GM19023 (cell line): ENCODE measurements around the gene FUT7.
"Not testable (repeated sequence)": the region's sequence is repeated elsewhere in the genome, so short reads cannot be mapped to it uniquely, and the experiment has no call there.

Source experiments
- ATAC-seq: cut with Tn5 transposase; IDR thresholded peaks from one replicate; pipeline ENCODE4 v1.9.1; 2021; ENCODE audit warnings: mild to moderate bottlenecking, moderate library complexity; ENCODE audit not compliant: unreplicated experiment

Gene FUT7

DNA sequence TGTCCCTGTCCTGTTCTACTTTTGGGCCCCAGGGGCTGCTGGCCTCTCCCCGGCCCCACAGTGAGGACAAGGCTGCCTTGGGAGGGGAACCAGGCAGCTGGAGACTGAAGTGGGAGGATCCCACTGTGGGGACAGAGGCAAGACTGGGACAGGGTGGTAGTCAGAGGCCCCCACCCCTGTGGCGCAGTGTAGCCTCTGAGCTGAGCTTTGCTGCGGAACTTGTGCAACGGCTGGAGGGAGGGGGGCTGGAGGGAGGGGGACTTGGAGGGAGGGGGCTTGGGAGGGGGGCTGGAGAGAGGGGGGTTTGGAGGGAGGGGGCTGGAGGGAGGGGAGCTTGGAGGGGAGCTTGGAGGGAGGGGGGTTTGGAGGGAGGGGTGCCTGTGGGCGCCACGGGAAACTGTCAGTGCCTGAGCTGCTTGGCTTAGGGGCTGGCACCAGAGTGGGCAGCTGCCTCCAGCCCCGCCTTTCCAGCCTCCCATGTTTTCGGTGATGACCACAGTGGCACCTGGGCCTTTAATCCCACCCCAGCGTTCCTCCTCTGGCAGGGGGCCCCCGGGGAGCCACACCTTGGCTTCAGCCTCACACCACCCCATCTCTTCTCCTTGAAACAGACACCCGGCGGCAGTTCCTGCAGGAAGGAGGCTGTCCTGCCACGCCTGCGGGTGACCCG is 2.3 kb upstream of the FUT7 start:
- ATAC-seq: no peak

DNA sequence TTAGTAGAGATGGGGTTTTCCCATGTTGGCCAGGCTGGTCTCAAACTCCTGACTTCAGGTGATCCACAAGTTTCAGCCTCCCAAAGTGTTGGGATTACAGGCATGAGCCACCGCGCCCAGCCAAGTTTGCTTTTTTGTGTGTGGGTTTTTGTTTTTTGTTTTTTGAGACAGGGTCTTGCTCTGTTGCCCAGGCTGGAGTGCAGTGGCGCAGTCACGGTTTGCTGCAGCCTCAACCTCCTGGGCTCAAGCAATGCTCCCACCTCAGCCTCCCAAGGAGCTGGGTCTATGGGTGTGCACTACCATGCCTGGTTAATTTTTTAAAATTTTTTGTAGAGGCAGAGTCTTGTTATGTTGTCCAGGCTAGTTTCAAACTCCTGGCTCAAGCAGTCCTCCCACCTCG is 1.6 kb upstream of the FUT7 start:
- not testable (repeated sequence) for ATAC-seq

- ATAC-seq: no peak
Measured at GRCh38 chr9:137032858-137033257, 970 bp upstream of the FUT7 start.

GRCh38 chr9:137030538-137031527 is 1.1 kb downstream of the FUT7 start:
- no peak for ATAC-seq

DNA sequence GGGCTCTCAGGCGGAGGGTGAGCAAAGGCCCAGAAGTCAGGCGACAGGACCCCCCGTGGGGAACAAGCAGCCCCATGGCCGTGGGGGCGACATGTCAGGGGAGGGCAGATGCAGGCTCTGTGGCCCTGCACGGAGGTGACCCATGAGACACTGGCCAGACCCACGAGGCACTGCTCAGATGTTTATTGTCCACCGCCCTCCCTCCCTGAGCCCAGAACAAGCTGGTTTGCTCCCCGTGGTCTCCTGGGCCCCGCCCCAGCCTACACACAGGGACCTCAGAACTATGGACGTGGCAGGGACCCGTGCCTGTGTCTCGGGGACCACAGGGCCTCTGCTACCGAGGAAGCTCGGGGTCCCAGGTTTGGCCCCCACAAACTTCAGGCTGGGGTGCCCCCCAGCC is 1.9 kb downstream of the FUT7 start:
- ATAC-seq: no peak

DNA sequence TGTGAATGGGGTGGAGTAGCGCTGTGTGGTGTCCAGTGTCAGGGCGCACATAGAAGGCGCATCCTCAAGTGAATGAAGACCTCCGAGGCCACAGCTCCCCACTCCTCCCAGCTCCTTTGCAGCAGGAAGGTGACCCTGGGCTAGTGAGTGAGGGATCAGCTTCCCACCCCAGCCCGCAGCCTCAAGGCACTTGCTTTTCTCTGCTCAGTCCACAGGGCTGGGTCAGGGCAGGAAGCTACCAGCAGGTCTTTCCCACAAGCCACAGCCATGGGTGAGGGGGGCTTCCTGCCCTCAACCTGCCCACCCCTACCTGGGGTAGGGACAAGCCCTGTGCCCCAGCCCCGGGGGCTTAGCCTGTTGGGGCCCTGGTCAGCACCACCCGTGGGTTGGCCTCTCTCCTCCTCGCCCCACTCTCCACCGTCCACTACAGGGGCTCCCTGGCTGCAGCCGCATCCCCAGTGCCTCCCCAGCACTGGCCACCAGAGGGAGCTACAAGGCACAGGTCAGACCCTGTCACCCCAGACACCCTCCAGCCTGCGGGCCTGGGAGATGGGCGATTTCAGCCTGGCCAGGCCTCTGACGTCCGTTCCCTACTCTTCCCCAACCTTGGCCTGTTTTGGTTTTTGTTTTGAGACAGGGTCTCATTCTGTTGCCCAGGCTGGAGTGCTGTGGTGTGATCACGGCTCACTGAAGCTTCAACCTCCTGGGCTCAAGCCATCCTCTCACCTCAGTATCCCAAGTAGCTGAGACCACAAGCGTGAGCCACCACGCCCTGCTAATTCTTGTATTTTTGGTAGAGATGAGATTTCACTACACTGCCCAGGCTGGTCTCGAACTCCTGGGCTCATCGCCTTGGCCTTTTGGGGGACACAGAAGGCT is 2.6 kb downstream of the FUT7 start:
- ATAC-seq: no peak

- peak; percentile 37 for ATAC-seq
Measured at GRCh38 chr9:137028263-137029057, 3.4 kb downstream of the FUT7 start.

DNA sequence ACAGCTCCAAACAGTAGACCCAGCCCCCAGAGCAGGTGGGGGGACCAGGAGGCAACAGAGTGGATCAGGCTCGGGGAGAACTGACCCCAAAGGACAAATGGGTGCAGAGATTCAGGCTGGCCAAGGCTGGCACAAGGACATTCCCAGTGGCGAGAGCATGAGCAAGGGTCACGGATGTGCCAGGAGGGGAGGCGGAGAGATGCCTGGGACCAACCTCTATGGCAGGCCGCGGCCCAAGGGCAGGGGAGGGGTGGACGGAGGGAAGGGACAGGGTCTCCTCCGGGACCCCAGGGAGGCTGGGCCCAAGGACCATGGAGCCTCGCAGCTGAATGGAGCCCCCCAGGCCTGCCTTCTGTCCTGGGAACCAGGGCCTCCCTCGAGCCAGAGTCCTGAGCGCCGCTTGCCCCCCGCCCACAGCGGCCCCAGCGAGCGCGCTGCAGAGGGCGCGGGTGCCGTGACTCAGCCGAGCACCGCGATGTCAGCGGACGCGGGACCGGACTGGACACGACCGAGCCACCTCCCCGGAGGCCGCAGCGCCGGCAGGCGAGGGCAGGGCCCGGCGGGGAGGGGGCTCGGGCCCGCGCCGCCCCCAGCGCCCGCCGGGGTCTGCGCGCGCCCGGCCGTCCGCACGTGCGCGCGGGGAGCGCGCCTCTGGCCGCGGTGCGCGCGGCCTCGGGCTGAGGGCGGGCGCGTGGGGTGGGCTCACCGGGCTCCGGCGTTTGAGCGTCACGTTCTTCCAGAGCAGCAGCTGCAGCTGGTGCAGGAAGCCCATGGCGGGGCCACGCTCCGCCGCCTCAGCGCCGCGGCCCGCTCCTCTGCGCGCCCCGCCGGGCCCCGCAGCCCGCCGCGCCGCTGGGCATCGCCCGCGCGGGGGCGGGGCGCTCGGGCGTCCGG is 4.3 kb downstream of the FUT7 start, which contains the start of gene ABCA2:
Gene ABCA2 (minus strand): TSS at position 869 of the 894 bp plus-strand sequence. CDS start 97 bp downstream, at position 772.
- no peak for ATAC-seq

DNA sequence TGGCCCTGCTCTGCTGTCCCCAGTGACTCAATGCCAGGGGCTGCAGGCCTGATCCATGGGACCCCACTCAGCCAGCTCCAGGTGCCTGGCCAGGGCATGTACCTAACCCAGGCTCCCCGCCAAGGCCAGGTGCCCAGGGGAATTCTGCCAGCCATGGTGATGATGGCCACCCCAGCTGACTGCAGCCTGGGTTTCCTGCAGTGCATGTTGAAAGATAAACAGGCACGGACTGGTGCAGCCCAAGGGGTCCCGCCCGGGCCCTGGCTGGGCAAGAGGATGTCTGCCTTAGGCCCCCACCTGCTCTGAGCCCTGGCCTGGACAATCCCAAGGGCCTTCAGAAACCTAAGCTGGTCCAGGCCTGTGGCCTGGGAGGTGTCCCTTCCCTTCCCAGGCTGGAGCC is 5.1 kb downstream of the FUT7 start:
- ATAC-seq: no peak

DNA sequence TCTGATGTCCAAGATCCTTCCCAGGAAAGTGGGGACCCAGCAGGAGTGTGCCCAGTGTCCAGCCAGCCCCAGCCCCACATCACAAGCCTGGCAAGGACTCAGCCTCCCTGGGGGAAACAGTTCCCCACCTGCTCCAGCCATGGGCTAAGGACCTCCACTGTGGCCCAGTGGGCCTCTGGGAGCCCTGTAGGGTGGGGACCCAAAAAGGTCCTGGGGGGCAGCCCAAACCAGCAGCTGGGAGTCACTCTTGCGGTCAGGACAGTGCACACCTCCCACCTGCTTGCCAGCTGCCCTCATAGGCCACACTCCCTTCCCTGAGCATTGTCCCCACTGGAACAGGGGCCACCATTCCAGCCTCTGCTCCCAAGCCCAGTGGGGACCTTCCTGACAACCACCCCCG is 5.5 kb downstream of the FUT7 start:
- no peak for ATAC-seq

DNA sequence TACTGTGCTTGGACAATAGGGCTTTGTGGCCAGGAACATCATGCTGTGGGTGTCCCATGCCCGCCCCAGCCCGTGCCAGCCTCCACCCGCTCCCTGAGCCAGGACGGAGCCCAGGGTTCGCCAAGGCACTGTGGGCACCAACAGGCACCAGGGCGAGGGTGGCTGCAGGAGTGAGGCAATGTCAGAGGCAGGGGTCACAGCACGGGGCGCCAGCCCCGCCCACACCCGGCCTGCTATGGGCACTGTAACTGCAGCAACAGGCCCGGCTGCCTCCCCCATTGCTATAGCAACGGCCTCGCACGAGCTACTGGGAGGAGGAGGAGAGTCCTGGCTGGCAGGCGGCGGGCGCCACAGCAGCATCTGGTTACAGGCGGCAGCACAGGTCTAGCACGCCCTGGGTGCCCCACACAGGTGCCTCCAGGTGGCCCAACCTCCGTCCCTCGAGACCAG is 6.3 kb downstream of the FUT7 start:
- no peak for ATAC-seq

DNA sequence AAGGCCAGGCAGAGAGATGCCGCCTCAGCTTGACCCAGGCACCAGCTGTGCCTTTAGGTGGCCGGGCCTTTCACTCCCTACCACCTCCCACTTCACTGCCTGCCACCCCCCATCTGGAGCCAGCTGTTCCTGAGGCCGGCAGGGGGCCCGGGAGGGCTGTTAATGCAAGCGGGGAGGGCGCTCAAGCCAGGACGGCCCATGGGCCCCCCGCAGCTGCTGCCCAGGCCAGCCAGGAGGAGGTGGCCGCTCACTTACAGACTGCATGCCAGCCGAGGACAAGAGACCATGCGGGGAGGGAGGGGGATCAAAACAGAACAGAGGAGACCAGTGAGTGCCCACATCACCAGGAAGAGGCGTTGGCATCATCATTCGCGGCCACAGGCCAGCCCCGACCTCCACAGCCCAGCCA is 8.3 kb downstream of the FUT7 start:
- no peak for ATAC-seq

- ATAC-seq: no peak
Measured at GRCh38 chr9:137023157-137023556, 8.7 kb downstream of the FUT7 start.

DNA sequence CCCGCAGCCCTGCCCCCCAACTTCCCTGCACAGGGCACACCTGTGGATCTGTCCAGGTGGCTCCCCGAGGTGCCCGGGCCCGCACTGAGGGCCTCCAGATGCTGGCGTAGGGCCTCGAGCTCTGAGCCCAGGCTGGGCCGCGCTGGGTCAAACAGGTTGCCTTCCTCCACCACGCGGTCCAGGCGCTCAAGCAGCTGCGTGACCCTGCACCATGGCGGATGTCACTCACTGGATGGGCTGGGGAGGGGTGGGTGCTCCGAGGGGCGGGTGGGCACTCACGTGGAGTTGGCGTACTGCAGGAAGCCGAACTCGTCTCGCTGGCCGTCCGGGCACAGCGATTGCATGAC is 9.3 kb downstream of the FUT7 start:
- no peak for ATAC-seq

GRCh38 chr9:137021979-137022661 is 9.8 kb downstream of the FUT7 start:
- no peak for ATAC-seq

DNA sequence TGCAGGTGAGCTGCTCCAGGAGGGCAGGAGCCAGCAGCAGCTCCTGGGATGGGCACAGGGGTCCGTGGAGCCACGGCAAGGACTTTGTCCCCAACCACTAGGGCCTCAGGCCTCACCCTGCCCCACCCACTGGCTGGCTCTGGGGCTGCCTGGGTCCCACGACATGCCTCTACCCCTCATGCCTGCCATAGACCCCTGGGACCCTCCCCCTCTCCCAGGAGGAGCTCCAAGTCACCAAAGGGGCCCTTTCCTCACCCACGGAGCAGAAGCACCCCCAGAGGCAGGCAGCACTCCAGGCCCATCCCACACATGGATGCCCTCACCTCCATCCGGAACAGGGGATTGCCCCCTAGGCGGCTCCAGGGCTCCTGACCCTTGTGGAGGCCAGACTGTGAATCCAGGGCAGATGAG is 10.3 kb downstream of the FUT7 start:
- ATAC-seq: no peak

GRCh38 chr9:137020771-137021567 is 10.9 kb downstream of the FUT7 start:
- no peak for ATAC-seq
